DOHH2 (cell line): Measurements from ENCODE around the gene CCDC34.

Experiments used
- CTCF ChIP-seq: fragments of 200-600 bp; sonication (generic); IDR thresholded peaks from one replicate; pipeline ENCODE4 v1.5.1; 2014; ENCODE audit warnings: antibody characterized with exemption, mild to moderate bottlenecking, low read depth, low read length; ENCODE audit not compliant: poor library complexity, severe bottlenecking
- EZH2phosphoT487 ChIP-seq: fragments of 200-600 bp; sonication (generic); IDR thresholded peaks from 2 replicates; pipeline ENCODE4 v1.6.1; 2017; ENCODE audit warnings: borderline replicate concordance, mild to moderate bottlenecking, antibody characterized with exemption, low read length, moderate library complexity, mixed read lengths

DNA sequence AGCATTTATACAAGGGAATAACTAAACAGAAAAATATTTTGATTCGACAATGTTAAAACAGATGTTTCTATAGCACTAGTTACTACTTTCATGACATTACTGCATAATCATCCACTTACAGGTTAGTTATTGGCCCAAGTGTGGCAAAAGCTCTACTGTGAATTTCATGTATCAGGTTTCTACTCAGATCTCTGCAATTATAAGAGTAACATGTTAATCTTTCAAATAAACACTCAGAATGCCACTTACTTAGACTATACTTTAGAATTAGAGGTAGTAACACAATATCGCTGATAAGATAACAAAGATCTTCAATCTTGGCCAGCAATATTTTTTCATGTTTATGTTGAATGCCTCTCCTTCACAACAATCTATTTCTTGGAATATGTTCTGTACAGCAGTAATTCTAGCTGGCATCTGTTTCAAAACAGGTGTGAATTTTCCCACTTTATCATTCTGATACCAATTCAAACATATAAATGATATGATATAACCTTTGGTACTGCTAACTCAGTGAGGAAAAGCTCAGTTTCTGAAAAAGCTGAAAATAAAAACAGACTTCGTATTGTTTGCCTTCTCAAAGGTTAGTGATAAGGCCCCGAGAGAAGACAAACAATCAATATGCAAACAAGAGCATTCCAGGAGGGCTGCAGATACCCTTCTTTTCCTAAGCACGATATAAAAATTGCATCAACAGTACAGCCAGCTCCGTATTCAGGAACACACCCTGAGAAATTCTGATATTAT lies 11.0 kb upstream of the CCDC34 start:
- TF ChIP-seq CTCF (no peak), EZH2phosphoT487 (no peak)
